ENCODE measurements around the gene MUC5AC.
"Not testable (repeated sequence)": the region's sequence is repeated elsewhere in the genome, so short reads cannot be mapped to it uniquely, and the experiment has no call there.

Gene MUC5AC

DNA sequence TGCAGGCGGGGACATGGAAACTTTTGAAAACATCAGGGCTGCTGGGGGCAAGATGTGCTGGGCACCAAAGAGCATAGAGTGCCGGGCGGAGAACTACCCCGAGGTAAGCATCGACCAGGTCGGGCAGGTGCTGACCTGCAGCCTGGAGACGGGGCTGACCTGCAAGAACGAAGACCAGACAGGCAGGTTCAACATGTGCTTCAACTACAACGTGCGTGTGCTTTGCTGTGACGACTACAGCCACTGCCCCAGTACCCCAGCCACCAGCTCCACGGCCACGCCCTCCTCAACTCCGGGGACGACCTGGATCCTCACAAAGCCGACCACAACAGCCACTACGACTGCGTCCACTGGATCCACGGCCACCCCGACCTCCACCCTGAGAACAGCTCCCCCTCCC lies 84.5 kb downstream of the MUC5AC start:
- no peak for DNase-seq

DNA sequence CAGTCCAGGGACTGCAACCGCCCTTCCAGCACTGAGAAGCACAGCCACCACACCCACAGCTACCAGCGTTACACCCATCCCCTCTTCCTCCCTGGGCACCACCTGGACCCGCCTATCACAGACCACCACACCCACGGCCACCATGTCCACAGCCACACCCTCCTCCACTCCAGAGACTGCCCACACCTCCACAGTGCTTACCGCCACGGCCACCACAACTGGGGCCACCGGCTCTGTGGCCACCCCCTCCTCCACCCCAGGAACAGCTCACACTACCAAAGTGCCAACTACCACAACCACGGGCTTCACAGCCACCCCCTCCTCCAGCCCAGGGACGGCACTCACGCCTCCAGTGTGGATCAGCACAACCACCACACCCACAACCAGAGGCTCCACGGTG lies 85.0 kb downstream of the MUC5AC start:
- not testable (repeated sequence) for DNase-seq

DNA sequence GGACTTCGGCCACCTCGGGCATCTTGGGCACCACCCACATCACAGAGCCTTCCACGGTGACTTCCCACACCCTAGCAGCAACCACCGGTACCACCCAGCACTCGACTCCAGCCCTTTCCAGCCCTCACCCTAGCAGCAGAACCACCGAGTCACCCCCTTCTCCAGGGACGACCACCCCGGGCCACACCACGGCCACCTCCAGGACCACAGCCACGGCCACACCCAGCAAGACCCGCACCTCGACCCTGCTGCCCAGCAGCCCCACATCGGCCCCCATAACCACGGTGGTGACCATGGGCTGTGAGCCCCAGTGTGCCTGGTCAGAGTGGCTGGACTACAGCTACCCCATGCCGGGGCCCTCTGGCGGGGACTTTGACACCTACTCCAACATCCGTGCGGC lies 85.8 kb downstream of the MUC5AC start:
- not testable (repeated sequence) for DNase-seq

DNA sequence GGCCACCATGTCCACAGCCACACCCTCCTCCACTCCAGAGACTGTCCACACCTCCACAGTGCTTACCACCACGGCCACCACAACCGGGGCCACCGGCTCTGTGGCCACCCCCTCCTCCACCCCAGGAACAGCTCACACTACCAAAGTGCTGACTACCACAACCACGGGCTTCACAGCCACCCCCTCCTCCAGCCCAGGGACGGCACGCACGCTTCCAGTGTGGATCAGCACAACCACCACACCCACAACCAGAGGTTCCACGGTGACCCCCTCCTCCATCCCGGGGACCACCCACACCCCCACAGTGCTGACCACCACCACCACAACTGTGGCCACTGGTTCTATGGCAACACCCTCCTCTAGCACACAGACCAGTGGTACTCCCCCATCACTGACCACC lies 86.8 kb downstream of the MUC5AC start:
- not testable (repeated sequence) for DNase-seq

- not testable (repeated sequence) for DNase-seq
Observed at GRCh38 chr11:1245717-1246116, 88.0 kb downstream of the MUC5AC start.

- DNase-seq, result not testable (repeated sequence)
Observed at GRCh38 chr11:1246301-1246700, 88.5 kb downstream of the MUC5AC start.

GRCh38 chr11:1247026-1247425 lies 89.3 kb downstream of the MUC5AC start:
- not testable (repeated sequence) for DNase-seq

DNA sequence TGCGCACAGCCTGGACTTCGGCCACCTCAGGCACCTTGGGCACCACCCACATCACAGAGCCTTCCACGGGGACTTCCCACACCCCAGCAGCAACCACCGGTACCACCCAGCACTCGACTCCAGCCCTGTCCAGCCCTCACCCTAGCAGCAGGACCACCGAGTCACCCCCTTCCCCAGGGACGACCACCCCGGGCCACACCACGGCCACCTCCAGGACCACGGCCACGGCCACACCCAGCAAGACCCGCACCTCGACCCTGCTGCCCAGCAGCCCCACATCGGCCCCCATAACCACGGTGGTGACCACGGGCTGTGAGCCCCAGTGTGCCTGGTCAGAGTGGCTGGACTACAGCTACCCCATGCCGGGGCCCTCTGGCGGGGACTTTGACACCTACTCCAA lies 91.2 kb downstream of the MUC5AC start:
- DNase-seq, result not testable (repeated sequence)

GRCh38 chr11:1250411-1250810 lies 92.7 kb downstream of the MUC5AC start:
- not testable (repeated sequence) for DNase-seq

All from hippocampal formation (tissue), 2 donors.